Right cardiac atrium (tissue), 5 donors: Measurements from ENCODE around the gene OTUD5. TPM values are rescaled to one million over a fixed set of nuclear protein-coding genes. Genes with fewer than 3 reads are reported as not detected.

Experiments
- ATAC-seq, 2 donors: fragments of 200-7000 bp; cut with Tn5 transposase; one replicate each; pipeline versions ENCODE4 v1.8.0 to v1.9.1; 2020; ENCODE audit warnings: moderate library complexity in 2 of 2, mild to moderate bottlenecking in 1 of 2
- DNase-seq, 3 donors: peaks; one replicate each; pipeline ENCODE4 v3.0.0-alpha.2; 2020
- H3K27ac ChIP-seq: one replicate; pipeline ENCODE4 v1.5.1; 2013; ENCODE audit warnings: mild to moderate bottlenecking, low read length, control low read depth, moderate library complexity
- H3K27me3 ChIP-seq: one replicate; pipeline ENCODE4 v1.6.1; 2013; ENCODE audit not compliant: control insufficient read depth, insufficient read depth
- H3K4me1 ChIP-seq: one replicate; pipeline ENCODE4 v1.6.1; 2013; ENCODE audit warnings: low read length; ENCODE audit not compliant: control insufficient read depth, insufficient read depth
- H3K4me3 ChIP-seq: one replicate; pipeline ENCODE4 v1.5.1; 2013; ENCODE audit warnings: low read length, control low read depth
- H3K9me3 ChIP-seq: one replicate; pipeline ENCODE4 v1.6.1; 2013; ENCODE audit warnings: low read length; ENCODE audit not compliant: control insufficient read depth
- WGBS: extraction: QIAGEN DNeasy Blood & Tissue Kit; methylation state at CpG from one replicate; pipeline ENCODE4 v1.1.7; 2013; 5-methylcytosine and 5-hydroxymethylcytosine counted together
- intact Hi-C, 4 donors: fragments of 100-400 bp; cut with DNase I; formaldehyde crosslinking; loops; one replicate each; pipeline versions ENCODE4 v1.11.0 to v1.14.0; 2022 to 2023
- polyA plus RNA-seq: library from polyadenylated mRNA; stranded (reverse); fragments of 200-250 nt; gene quantifications from one replicate; pipeline ENCODE4 v1.2.3, GENCODE V29; 2013
- total RNA-seq, 4 donors: library from RNA; stranded (reverse); fragmentation: NEBNext Ultra II Directional; extraction: Animal tissue kit (Norgen Biotek cat#: 25700); gene quantifications; one replicate each; pipeline ENCODE4 v1.2.1, GENCODE V29; 2021
- donor health status: healthy with polysubstance abuse.
- donor health status: DM: no; HTN: yes; CAD: no.
- donor health status: DM: no; HTN: no; CAD: no.
- donor health status: DM: no; HTN: yes; CAD: no; lungs with severe emphysema.
- donor health status: DM: yes; HTN: yes; CAD: no.

OTUD5 gene
- total and polyA plus RNA-seq, 5 donors: 19.9 to 27.3 (median 23.8) TPM

DNA sequence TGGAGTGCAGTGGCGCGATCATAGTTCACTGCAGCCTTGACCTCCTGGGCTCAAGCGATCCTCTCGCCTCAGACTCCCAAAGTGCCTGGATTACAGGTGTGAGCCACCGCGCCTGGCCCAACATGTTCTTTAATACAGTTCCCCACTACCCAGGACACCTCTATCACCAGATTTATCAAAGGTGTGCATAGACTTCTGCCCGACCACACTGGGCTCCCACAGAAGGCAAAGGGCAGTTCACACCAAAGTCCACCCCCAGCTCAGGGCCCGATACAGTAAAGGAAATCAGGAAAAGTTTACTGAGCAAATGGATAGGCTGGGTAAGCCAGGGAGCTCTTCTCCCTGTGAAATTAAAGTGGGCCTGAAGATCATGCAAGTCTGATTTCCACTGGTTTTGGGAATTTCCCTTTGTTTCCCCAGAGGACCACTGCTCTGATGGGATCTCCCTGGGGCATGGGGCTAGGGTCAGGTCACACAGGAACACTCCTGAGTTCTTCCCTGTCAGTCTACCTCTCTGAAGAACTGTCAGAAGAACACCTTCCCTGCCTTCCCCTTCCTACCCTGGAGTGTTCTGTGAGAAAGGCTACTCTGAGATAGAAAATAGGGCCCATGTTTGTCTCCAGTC lies 20.9 kb downstream of the OTUD5 start:
- Histone ChIP-seq H3K27me3 (no peaks in the 10 kb centered on the region), H3K4me1 (no peaks in the 10 kb centered on the region), H3K4me3 (no peak overlapping the region), H3K27ac (no peak overlapping the region), H3K9me3 (no peaks in the 10 kb centered on the region)
- ATAC-seq: no peak
- intact Hi-C loops: no loop called here
- 91% methylated on average over 8 of the region's 8 CpGs for WGBS
- no peak for DNase-seq

DNA sequence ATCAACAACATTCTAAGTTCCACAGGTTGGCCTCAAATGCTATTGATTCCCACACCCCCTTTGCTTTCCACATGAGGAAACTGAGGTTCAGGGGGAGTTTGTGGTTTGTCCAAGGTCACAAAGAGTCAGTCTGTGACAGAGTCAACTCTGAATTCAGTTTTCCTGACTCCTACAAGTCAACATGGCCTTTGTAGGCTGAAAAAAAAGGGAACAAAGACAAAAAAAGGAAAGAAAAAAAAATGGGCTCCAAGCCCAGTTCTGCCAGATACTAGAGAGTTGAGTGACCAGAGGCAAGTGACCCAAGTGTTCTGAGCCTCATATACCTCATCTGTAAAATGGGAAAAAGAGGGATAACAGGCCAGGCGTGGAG lies 22.1 kb downstream of the OTUD5 start:
- 91% methylated on average over 1 of the region's 1 CpG for WGBS
- no peak for DNase-seq
- H3K27ac ChIP-seq: no peak overlapping the region
- intact Hi-C loops: no loop called here
- no peak overlapping the region for H3K4me3 ChIP-seq
- no peaks in the 10 kb centered on the region for H3K27me3 ChIP-seq
- H3K4me1 ChIP-seq: no peaks in the 10 kb centered on the region
- ATAC-seq: no peak
- H3K9me3 ChIP-seq: no peaks in the 10 kb centered on the region

DNA sequence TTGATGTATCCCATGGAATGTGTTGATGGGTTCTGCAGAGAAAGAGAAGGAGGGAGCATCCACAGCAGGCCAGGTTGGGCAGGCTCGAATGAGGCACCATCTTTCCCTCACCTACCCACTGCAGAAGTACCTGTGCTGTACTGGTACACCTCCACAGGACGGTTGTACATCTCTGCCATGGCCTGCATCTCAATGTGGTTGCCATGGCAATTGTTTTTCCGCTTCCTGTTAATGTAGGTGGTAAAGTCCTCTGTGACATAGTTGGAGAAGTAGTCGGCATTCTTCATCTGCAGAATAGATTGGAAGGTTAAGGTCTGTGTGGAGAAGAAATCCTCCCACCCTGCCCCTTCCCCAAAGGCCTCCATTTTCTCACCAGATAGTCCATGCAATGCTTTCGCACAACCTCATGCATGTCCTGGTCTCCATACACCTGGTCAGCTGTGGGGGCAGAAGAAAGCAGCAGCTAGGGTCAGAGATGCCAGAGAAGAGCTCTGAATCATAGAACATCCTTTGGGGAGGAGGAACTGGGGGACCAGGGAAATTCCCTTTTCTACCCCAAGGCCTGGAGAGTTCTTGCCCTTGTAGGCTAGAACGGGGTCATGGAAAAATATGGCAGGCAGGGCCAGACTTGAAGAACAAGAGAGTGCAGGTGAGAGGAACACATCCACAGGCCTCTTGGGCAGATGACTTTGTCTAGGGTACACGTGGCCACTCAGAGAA lies 22.7 kb downstream of the OTUD5 start:
- H3K4me3 ChIP-seq: no peak overlapping the region
- no peaks in the 10 kb centered on the region for H3K9me3 ChIP-seq
- no peak overlapping the region for H3K27ac ChIP-seq
- intact Hi-C loops: no loop called here
- ATAC-seq: no peak
- H3K4me1 ChIP-seq: no peaks in the 10 kb centered on the region
- 86% methylated on average over 7 of the region's 7 CpGs for WGBS
- no peak for DNase-seq
- H3K27me3 ChIP-seq: no peaks in the 10 kb centered on the region

- DNase-seq (no peak), ATAC-seq (no peak)
- Histone ChIP-seq H3K4me3 (no peak overlapping the region), H3K27ac (no peak overlapping the region), H3K27me3 (no peaks in the 10 kb centered on the region), H3K4me1 (no peaks in the 10 kb centered on the region), H3K9me3 (no peaks in the 10 kb centered on the region)
- WGBS: 87% methylated on average over 2 of the region's 2 CpGs
- intact Hi-C loops: no loop called here
Measured at GRCh38 chrX:48933757-48934156, 23.6 kb downstream of the OTUD5 start.

DNA sequence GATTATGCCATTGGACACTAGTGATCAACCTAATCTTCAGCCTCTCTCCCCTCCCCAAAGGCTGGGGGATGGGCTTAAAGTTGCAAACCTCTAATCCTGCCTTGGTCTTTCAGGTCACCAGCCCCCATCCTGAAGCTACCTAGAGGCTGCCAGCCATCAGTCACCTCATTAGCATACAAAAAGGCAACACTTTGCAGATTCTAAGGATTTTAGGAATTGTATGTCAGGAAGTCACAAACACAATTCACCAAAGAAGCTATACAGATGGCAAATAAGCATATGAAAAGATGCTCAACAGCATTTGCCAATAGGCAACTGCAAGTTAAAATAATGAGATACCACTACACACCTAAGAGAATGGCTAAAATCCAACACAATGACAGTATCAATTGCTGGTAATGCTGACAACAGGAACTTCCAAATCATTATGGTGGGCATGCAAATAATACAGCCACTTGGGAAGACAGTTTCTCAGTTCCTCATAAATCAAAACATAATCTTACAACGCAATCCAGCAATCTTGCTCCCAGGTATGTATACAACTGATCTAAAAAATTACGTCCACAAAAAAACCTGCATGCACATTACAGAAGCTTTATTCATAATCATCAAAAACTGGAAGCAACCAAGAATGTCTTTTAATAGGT lies 29.5 kb downstream of the OTUD5 start:
- Histone ChIP-seq H3K27ac (no peak overlapping the region), H3K4me1 (no peaks in the 10 kb centered on the region), H3K27me3 (no peaks in the 10 kb centered on the region), H3K4me3 (no peak overlapping the region), H3K9me3 (no peaks in the 10 kb centered on the region)
- DNase-seq (no peak), ATAC-seq (no peak)
- WGBS: 90% methylated on average over 2 of the region's 2 CpGs
- intact Hi-C loops: no loop called here

- 83% methylated on average over 5 of the region's 5 CpGs for WGBS
- no peaks in the 10 kb centered on the region for H3K9me3 ChIP-seq
- H3K4me1 ChIP-seq: no peaks in the 10 kb centered on the region
- no peak overlapping the region for H3K4me3 ChIP-seq
- no peaks in the 10 kb centered on the region for H3K27me3 ChIP-seq
- ATAC-seq (no peak), DNase-seq (no peak)
- intact Hi-C loops: no loop called here
- no peak overlapping the region for H3K27ac ChIP-seq
Measured at GRCh38 chrX:48927123-48927522, 30.3 kb downstream of the OTUD5 start.

DNA sequence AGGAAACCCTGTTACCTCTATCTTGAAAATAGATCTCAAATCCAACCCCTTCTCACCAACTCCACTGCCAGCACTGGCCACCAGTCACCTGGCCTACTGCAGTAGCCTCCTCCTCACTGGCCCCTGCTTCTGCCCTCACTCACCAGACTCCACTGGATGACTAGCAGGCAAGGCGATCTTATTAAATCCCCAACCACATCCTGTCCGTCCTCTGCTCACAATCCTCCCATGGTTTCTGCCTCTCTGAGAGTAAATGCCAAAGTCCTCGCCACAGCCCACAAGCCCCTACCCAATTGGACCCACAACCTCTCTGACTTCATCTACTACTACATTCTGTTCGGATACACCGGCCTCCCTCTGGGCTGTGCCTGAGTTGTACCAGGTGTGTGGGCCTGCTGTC lies 33.1 kb downstream of the OTUD5 start:
- ATAC-seq: no peak
- 94% methylated on average over 5 of the region's 5 CpGs for WGBS
- intact Hi-C loops: no loop called here

GRCh38 chrX:48923771-48924170 lies 33.6 kb downstream of the OTUD5 start:
- 89% methylated on average over 13 of the region's 13 CpGs for WGBS
- Histone ChIP-seq H3K27ac (no peak overlapping the region), H3K9me3 (no peaks in the 10 kb centered on the region), H3K27me3 (no peaks in the 10 kb centered on the region), H3K4me3 (no peak overlapping the region), H3K4me1 (no peaks in the 10 kb centered on the region)
- ATAC-seq (no peak), DNase-seq (no peak)
- intact Hi-C loops: no loop called here

More for the DNA sequence above, 33.1 kb downstream of the OTUD5 start:
- Histone ChIP-seq H3K4me1 (no peaks in the 10 kb centered on the region), H3K27me3 (no peaks in the 10 kb centered on the region), H3K9me3 (no peaks in the 10 kb centered on the region), H3K4me3 (no peak overlapping the region), H3K27ac (no peak overlapping the region)
- DNase-seq: no peak

GRCh38 chrX:48920718-48921104 lies 36.7 kb downstream of the OTUD5 start:
- H3K27ac ChIP-seq: no peak overlapping the region
- H3K27me3 ChIP-seq: no peaks in the 10 kb centered on the region
- no peaks in the 10 kb centered on the region for H3K9me3 ChIP-seq
- no peak overlapping the region for H3K4me3 ChIP-seq
- no peak for ATAC-seq
- 90% methylated on average over 4 of the region's 4 CpGs for WGBS
- H3K4me1 ChIP-seq: no peaks in the 10 kb centered on the region
- intact Hi-C loops: no loop called here
- DNase-seq: no peak

DNA sequence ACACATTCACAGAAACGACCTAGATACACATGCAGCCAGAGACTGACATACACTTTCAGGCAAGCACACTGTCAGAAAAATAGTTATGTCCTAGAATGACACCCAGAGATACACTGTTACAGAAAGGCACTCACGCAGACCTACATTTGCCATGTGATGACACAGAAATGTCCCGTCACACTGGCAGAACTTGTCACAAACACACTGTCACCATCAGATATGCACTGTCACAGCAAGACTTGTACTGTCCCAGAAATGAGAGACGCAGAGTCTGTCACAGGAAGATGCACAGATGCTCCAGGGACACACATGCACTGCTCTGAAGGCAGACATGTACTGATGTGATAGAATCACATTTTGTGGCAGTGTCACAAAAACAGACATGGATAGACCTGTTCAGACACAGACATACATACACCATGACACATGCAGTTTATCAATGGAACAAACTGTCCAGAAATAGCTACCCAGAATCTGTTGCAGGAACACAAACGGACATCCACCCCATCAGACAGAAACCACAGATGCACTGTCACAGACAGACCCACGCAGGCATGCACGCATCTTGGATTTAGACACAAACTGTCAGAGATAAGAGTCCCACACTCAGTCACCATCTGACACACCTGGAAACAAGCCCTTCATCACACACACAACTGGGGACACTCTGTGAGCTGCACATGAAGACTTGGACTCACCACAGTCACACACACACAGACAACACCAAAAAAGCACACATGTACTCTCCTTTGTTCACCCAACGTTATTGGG lies 37.3 kb downstream of the OTUD5 start:
- intact Hi-C loops: no loop called here
- Histone ChIP-seq H3K27ac (no peak overlapping the region), H3K4me3 (no peak overlapping the region), H3K9me3 (no peaks in the 10 kb centered on the region), H3K27me3 (no peaks in the 10 kb centered on the region), H3K4me1 (no peaks in the 10 kb centered on the region)
- 36% methylated on average over 8 of the region's 8 CpGs for WGBS
- DNase-seq: no peak
- ATAC-seq: no peak

- Histone ChIP-seq H3K9me3 (no peaks in the 10 kb centered on the region), H3K27ac (peak overlapping the region; percentile 82), H3K27me3 (no peaks in the 10 kb centered on the region), H3K4me1 (no peaks in the 10 kb centered on the region), H3K4me3 (peak overlapping the region; percentile 53)
- ATAC-seq (peak; percentile 5 to 13), DNase-seq (peak in 1 of 3 donors; percentile 56)
- intact Hi-C loops: no loop called here
- 1% methylated on average over 15 of the region's 15 CpGs for WGBS
Measured at GRCh38 chrX:48919360-48919841, 38.0 kb downstream of the OTUD5 start.
